Panc1 (cell line): Measurements from ENCODE around the gene EPHA8. TPM values are rescaled to one million over a fixed set of nuclear protein-coding genes. Genes with fewer than 3 reads are reported as not detected.
A peak's percentile ranks its signal among the peaks of the same experiment; 100 is the strongest.

Experiments
- ATAC-seq: fragments of 200-7000 bp; cut with Tn5 transposase; 2 replicates; pipeline ENCODE4 v1.9.1; 2020; ENCODE audit warnings: mild to moderate bottlenecking, moderate library complexity
- BruUV-seq: library from RNA; stranded (reverse); fragments of 400-500 nt; replicated peaks from 2 replicates; lab custom pipeline; 2021; lab: Mats Ljungman, UMichigan
- CTCF ChIA-PET: fragments of 300-600 bp; sonication (Branson Sonifier 250); formaldehyde crosslinking; loops from one replicate; lab custom pipeline; 2022; ENCODE audit warnings: antibody characterized with exemption; lab: Charles Lee
- POLR2A ChIA-PET: fragments of 300-600 bp; sonication (Branson Sonifier 250); formaldehyde crosslinking; loops from one replicate; lab custom pipeline; 2022; ENCODE audit warnings: antibody characterized with exemption; lab: Charles Lee
- DNase-seq: peaks from one replicate; pipeline ENCODE4 v3.0.0-alpha.2; 2010; ENCODE audit warnings: low read depth, low spot score
- H3K27ac ChIP-seq: 2 replicates; pipeline ENCODE4 v1.5.1; 2011; ENCODE audit warnings: mild to moderate bottlenecking, low read length, inconsistent platforms
- H3K27me3 ChIP-seq: fragments of 200-500 bp; sonication (Bioruptor generic); 2 replicates; pipeline ENCODE4 v1.6.0; 2014; ENCODE audit warnings: low read length, inconsistent platforms; ENCODE audit not compliant: control insufficient read depth, insufficient read depth
- H3K36me3 ChIP-seq: fragments of 200-500 bp; sonication (Bioruptor generic); 2 replicates; pipeline ENCODE4 v1.5.1; 2014; ENCODE audit warnings: inconsistent platforms, mild to moderate bottlenecking, low read length, moderate library complexity; ENCODE audit not compliant: control insufficient read depth, insufficient read depth
- H3K4me1 ChIP-seq: 2 replicates; pipeline ENCODE4 v1.5.1; 2011; ENCODE audit warnings: inconsistent platforms, mild to moderate bottlenecking, low read length, moderate library complexity; ENCODE audit not compliant: control insufficient read depth, insufficient read depth
- H3K4me3 ChIP-seq, 2 experiments: 2 replicates each; pipeline ENCODE4 v1.5.1; 2011 to 2012; ENCODE audit warnings: low read depth in 2 of 2, low read length in 2 of 2, mild to moderate bottlenecking in 2 of 2, inconsistent platforms in 1 of 2, moderate library complexity in 1 of 2
- H3K9me3 ChIP-seq: fragments of 200-500 bp; sonication (Bioruptor generic); 2 replicates; pipeline ENCODE4 v1.5.1; 2014; ENCODE audit warnings: low read depth, mild to moderate bottlenecking, inconsistent platforms, low read length, moderate library complexity; ENCODE audit not compliant: control insufficient read depth, insufficient read depth
- CTCF ChIP-seq: fragments of 450-650 bp; IDR thresholded peaks from 2 replicates; pipeline ENCODE4 v1.5.1; 2017; ENCODE audit warnings: mild to moderate bottlenecking
- POLR2AphosphoS5 ChIP-seq: IDR thresholded peaks from 2 replicates; pipeline ENCODE4 v1.6.1; 2012; ENCODE audit warnings: mild to moderate bottlenecking, low read depth, low read length, moderate library complexity
- SIN3A ChIP-seq: IDR thresholded peaks from 2 replicates; pipeline ENCODE4 v1.6.1; 2012; ENCODE audit warnings: low read depth, mild to moderate bottlenecking, low read length, moderate library complexity, borderline replicate concordance; ENCODE audit not compliant: insufficient read depth
- TCF7L2 ChIP-seq: IDR thresholded peaks from 2 replicates; pipeline ENCODE4 v1.6.1; 2011; ENCODE audit warnings: mild to moderate bottlenecking, low read depth, low read length, inconsistent platforms
- in situ Hi-C: cut with HindIII; loops from 2 replicates; pipeline ENCODE4 v1.10.0; 2016; ENCODE audit warnings: low sequenced_read_pairs, low pct_unique_long_range_greater_than_20kb
- intact Hi-C: fragments of 100-400 bp; cut with micrococcal nuclease; formaldehyde crosslinking; loops from one replicate; pipeline ENCODE4 v1.10.0; 2022; ENCODE audit not compliant: unreplicated experiment
- total RNA-seq: library from RNA; stranded (reverse); gene quantifications from one replicate; pipeline ENCODE4 v1.2.1, GENCODE V29; 2021; ENCODE audit not compliant: unreplicated experiment
- TF ChIP-seq, protein P1 (sequence below), 2 experiments: IDR thresholded peaks; 2 replicates each; pipeline ENCODE4 v1.6.1; 2011 to 2012; ENCODE audit warnings: low read depth in 2 of 2, control low read depth in 1 of 2, low read length in 1 of 2, mild to moderate bottlenecking in 1 of 2, moderate library complexity in 1 of 2; ENCODE audit not compliant: insufficient read depth in 1 of 2

The EPHA8 gene
- total RNA-seq, 1 experiment from 2014 or later = not detected

- CTCF ChIA-PET = no interaction called here
- Histone ChIP-seq H3K36me3 (no peaks in the 10 kb centered on the region), H3K9me3 (no peaks in the 10 kb centered on the region), H3K27ac (no peak overlapping the region), H3K27me3 (peaks cover 5% of the 10 kb centered on the region), H3K4me1 (no peaks in the 10 kb centered on the region), H3K4me3 (no peak overlapping the region)
- BruUV-seq = no TSS peak
- ATAC-seq (peak; percentile 81), DNase-seq (no peak)
- POLR2A ChIA-PET = no interaction called here
- intact Hi-C loops (no loop called here), in situ Hi-C loops (no loop called here)
- TF ChIP-seq TCF7L2 (no peak), POLR2AphosphoS5 (no peak), CTCF (no peak), SIN3A (no peak)
- TF ChIP-seq, protein P1, sequence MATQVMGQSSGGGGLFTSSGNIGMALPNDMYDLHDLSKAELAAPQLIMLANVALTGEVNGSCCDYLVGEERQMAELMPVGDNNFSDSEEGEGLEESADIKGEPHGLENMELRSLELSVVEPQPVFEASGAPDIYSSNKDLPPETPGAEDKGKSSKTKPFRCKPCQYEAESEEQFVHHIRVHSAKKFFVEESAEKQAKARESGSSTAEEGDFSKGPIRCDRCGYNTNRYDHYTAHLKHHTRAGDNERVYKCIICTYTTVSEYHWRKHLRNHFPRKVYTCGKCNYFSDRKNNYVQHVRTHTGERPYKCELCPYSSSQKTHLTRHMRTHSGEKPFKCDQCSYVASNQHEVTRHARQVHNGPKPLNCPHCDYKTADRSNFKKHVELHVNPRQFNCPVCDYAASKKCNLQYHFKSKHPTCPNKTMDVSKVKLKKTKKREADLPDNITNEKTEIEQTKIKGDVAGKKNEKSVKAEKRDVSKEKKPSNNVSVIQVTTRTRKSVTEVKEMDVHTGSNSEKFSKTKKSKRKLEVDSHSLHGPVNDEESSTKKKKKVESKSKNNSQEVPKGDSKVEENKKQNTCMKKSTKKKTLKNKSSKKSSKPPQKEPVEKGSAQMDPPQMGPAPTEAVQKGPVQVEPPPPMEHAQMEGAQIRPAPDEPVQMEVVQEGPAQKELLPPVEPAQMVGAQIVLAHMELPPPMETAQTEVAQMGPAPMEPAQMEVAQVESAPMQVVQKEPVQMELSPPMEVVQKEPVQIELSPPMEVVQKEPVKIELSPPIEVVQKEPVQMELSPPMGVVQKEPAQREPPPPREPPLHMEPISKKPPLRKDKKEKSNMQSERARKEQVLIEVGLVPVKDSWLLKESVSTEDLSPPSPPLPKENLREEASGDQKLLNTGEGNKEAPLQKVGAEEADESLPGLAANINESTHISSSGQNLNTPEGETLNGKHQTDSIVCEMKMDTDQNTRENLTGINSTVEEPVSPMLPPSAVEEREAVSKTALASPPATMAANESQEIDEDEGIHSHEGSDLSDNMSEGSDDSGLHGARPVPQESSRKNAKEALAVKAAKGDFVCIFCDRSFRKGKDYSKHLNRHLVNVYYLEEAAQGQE (IDR thresholded peaks at IDR 0.05; ENCODE audit: insufficient read depth in 1 of 2, low read depth in 2 of 2, low read length in 1 of 2) = no peak
Observed at GRCh38 chr1:22600071-22600816, 37.0 kb downstream of the EPHA8 start.

- peaks cover 5% of the 10 kb centered on the region for H3K27me3 ChIP-seq
- in situ Hi-C loops (no loop called here), intact Hi-C loops (no loop called here)
- DNase-seq (no peak), ATAC-seq (no peak)
- H3K9me3 ChIP-seq = no peaks in the 10 kb centered on the region
- CTCF ChIA-PET = no interaction called here
- H3K4me1 ChIP-seq = no peaks in the 10 kb centered on the region
- POLR2A ChIA-PET = no interaction called here
- no TSS peak for BruUV-seq
- TF ChIP-seq POLR2AphosphoS5 (no peak), CTCF (no peak), TCF7L2 (no peak), SIN3A (no peak)
- TF ChIP-seq, protein P1 (IDR thresholded peaks at IDR 0.05; ENCODE audit: insufficient read depth in 1 of 2, low read depth in 2 of 2, low read length in 1 of 2) = no peak
- H3K4me3 ChIP-seq = no peak overlapping the region
- H3K36me3 ChIP-seq = no peaks in the 10 kb centered on the region
- H3K27ac ChIP-seq = no peak overlapping the region
Observed at GRCh38 chr1:22600817-22601605, 37.7 kb downstream of the EPHA8 start.
